GM12865 (cell line): ENCODE measurements around the gene HTR4.

Source experiments
- DNase-seq: peaks from one replicate; pipeline ENCODE4 v3.0.0; 2010; ENCODE audit warnings: low read depth
- H3K4me3 ChIP-seq: 2 replicates; pipeline ENCODE4 v1.5.1; 2011; ENCODE audit warnings: mild to moderate bottlenecking, low read depth, low read length, control low read depth
- CTCF ChIP-seq: IDR thresholded peaks from 2 replicates; pipeline ENCODE4 v1.5.1; 2011; ENCODE audit warnings: low read length, control low read depth, low read depth, inconsistent platforms; ENCODE audit not compliant: insufficient read depth; ENCODE audit errors: missing control alignments

HTR4 gene

GRCh38 chr5:148458036-148458888 lies 196.1 kb downstream of the HTR4 start:
- no peak for TF ChIP-seq CTCF
- no peak overlapping the region for H3K4me3 ChIP-seq
- DNase-seq, result no peak

GRCh38 chr5:148457183-148457620 lies 197.1 kb downstream of the HTR4 start:
- DNase-seq, result peak; percentile 10
- H3K4me3 ChIP-seq, result no peak overlapping the region
- peak; percentile 14 for TF ChIP-seq CTCF

- TF ChIP-seq CTCF, result no peak
- no peak for DNase-seq
- no peak overlapping the region for H3K4me3 ChIP-seq
These were observed 199.1 kb downstream of the HTR4 start for GRCh38 chr5:148455185-148455584.

- no peak overlapping the region for H3K4me3 ChIP-seq
- TF ChIP-seq CTCF, result no peak
- no peak for DNase-seq
These were observed 199.8 kb downstream of the HTR4 start for GRCh38 chr5:148454576-148454975.

GRCh38 chr5:148452499-148453193 lies 201.7 kb downstream of the HTR4 start:
- TF ChIP-seq CTCF, result no peak
- no peak overlapping the region for H3K4me3 ChIP-seq
- no peak for DNase-seq

GRCh38 chr5:148446611-148447010 lies 207.7 kb downstream of the HTR4 start:
- H3K4me3 ChIP-seq, result no peak overlapping the region
- no peak for DNase-seq
- TF ChIP-seq CTCF, result no peak
